HEK293T (cell line): Measurements from ENCODE around the gene PDPN.

ENCODE experiments used
- ARNT ChIP-seq: fragments of 450-650 bp; IDR thresholded peaks from 2 replicates; pipeline ENCODE4 v1.6.1; 2017; ENCODE audit warnings: mild to moderate bottlenecking
- ELF4 ChIP-seq: fragments of 450-650 bp; IDR thresholded peaks from 2 replicates; pipeline ENCODE4 v1.6.1; 2017; ENCODE audit warnings: antibody characterized with exemption
- FOXK2 ChIP-seq: fragments of 450-650 bp; IDR thresholded peaks from 2 replicates; pipeline ENCODE4 v1.6.1; 2016; ENCODE audit warnings: mild to moderate bottlenecking
- FOXM1 ChIP-seq: fragments of 450-650 bp; IDR thresholded peaks from 2 replicates; pipeline ENCODE4 v1.6.1; 2017; ENCODE audit warnings: mild to moderate bottlenecking, borderline replicate concordance
- HDGF ChIP-seq: fragments of 450-650 bp; IDR thresholded peaks from 2 replicates; pipeline ENCODE4 v1.6.1; 2017; ENCODE audit warnings: antibody characterized with exemption, borderline replicate concordance
- NFRKB ChIP-seq: fragments of 450-650 bp; IDR thresholded peaks from 2 replicates; pipeline ENCODE4 v1.6.1; 2016; ENCODE audit warnings: mild to moderate bottlenecking, moderate library complexity
- SUZ12 ChIP-seq: fragments of 450-650 bp; IDR thresholded peaks from 2 replicates; pipeline ENCODE4 v1.6.1; 2016; ENCODE audit warnings: mild to moderate bottlenecking
- ZNF384 ChIP-seq: fragments of 450-650 bp; IDR thresholded peaks from 2 replicates; pipeline ENCODE4 v1.6.1; 2016
- TF ChIP-seq, protein P1 (sequence below): fragments of 450-650 bp; IDR thresholded peaks from 2 replicates; pipeline ENCODE4 v1.6.1; 2016

GRCh38 chr1:13617108-13617507 lies 33.5 kb downstream of the PDPN start:
- no peak for TF ChIP-seq FOXK2
- no peak for TF ChIP-seq ZNF384
- TF ChIP-seq FOXM1 = no peak
- TF ChIP-seq NFRKB = no peak
- TF ChIP-seq, protein P1, sequence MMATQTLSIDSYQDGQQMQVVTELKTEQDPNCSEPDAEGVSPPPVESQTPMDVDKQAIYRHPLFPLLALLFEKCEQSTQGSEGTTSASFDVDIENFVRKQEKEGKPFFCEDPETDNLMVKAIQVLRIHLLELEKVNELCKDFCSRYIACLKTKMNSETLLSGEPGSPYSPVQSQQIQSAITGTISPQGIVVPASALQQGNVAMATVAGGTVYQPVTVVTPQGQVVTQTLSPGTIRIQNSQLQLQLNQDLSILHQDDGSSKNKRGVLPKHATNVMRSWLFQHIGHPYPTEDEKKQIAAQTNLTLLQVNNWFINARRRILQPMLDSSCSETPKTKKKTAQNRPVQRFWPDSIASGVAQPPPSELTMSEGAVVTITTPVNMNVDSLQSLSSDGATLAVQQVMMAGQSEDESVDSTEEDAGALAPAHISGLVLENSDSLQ = no peak
- no peak for TF ChIP-seq ARNT
- TF ChIP-seq ELF4 = no peak
- TF ChIP-seq HDGF = no peak
- no peak for TF ChIP-seq SUZ12
